K562 (cell line): ENCODE results near the gene MYO3B. TPM values are rescaled to one million over a fixed set of nuclear protein-coding genes. Genes with fewer than 3 reads are reported as not detected.
A peak's percentile ranks its signal among the peaks of the same experiment; 100 is the strongest.

Experiments used
- BCL6 ChIP-seq: fragments of 250-450 bp; sonication (Bioruptor Pico); IDR thresholded peaks from 2 replicates; pipeline ENCODE4 v1.4.0; 2020
- ERF ChIP-seq: fragments of 450-650 bp; formaldehyde crosslinking; IDR thresholded peaks from 2 replicates; pipeline ENCODE4 v1.4.0; 2020; ENCODE audit warnings: mild to moderate bottlenecking, mixed read lengths
- GATAD2B ChIP-seq: fragments of 450-650 bp; IDR thresholded peaks from 2 replicates; pipeline ENCODE4 v1.6.1; 2017; ENCODE audit warnings: mild to moderate bottlenecking, borderline replicate concordance
- HDAC3 ChIP-seq: fragments of 450-650 bp; IDR thresholded peaks from 2 replicates; pipeline ENCODE4 v1.6.1; 2018; ENCODE audit warnings: borderline replicate concordance, mild to moderate bottlenecking, moderate library complexity; ENCODE audit not compliant: partially characterized antibody
- HMBOX1 ChIP-seq: sonication (generic); IDR thresholded peaks from 2 replicates; pipeline ENCODE4 v1.6.1; 2016
- HSF4 ChIP-seq: fragments of 250-450 bp; sonication (Bioruptor Pico); IDR thresholded peaks from 2 replicates; pipeline ENCODE4 v2.1.2; 2022; ENCODE audit warnings: mild to moderate bottlenecking, moderate library complexity, borderline replicate concordance
- JUND ChIP-seq, 2 experiments: IDR thresholded peaks; 2 replicates in 1 of 2; 3 replicates in 1 of 2; pipeline ENCODE4 v1.6.1; 2011; ENCODE audit warnings: borderline replicate concordance in 2 of 2, low read depth in 2 of 2, low read length in 2 of 2, improper control_type of control experiment in 1 of 2, missing biosample characterization in 1 of 2, missing genetic modification characterization in 1 of 2, missing genetic modification reagents in 1 of 2
- MAFK ChIP-seq: IDR thresholded peaks from 2 replicates; pipeline ENCODE4 v1.6.1; 2011; ENCODE audit warnings: low read length, improper control_type of control experiment
- MLLT1 ChIP-seq, 2 experiments: fragments of 450-650 bp; IDR thresholded peaks; 2 replicates each; pipeline ENCODE4 v1.6.1; 2016
- PML ChIP-seq: IDR thresholded peaks from 2 replicates; pipeline ENCODE4 v1.6.1; 2012; ENCODE audit warnings: low read length, inconsistent platforms
- REST ChIP-seq, 2 experiments: fragments of 450-650 bp; formaldehyde crosslinking in 1 of 2; IDR thresholded peaks; 2 replicates each; pipeline versions ENCODE4 v1.4.0 to v1.6.1; 2014 to 2020; ENCODE audit warnings: mild to moderate bottlenecking in 2 of 2, borderline replicate concordance in 1 of 2, low read depth in 1 of 2
- RNF2 ChIP-seq: sonication (generic); IDR thresholded peaks from 2 replicates; pipeline ENCODE4 v1.6.1; 2016
- ZNF668 ChIP-seq: fragments of 250-450 bp; sonication (Bioruptor Pico); IDR thresholded peaks from 2 replicates; pipeline ENCODE4 v1.8.0; 2022; ENCODE audit warnings: mild to moderate bottlenecking, inconsistent platforms
- polyA plus RNA-seq, 8 experiments: library from polyadenylated mRNA; depleted of rRNA in 4 of 8; stranded (reverse) in 5 of 8; unstranded in 3 of 8; fragments of >200 nt; fragmentation: Nextera tagmentation in 2 of 8; fragmentation: Illumina TruSeq in 1 of 8; extraction: Ambion mirVana in 2 of 8; extraction: Trizol in 1 of 8; gene quantifications; 2 replicates each; pipeline versions ENCODE4 v1.2.1 to v1.2.3, GENCODE V29; 2011 to 2014; ENCODE audit warnings: inconsistent platforms in 1 of 8, missing spikeins in 1 of 8
- total RNA-seq, 7 experiments: library from RNA; depleted of rRNA in 6 of 7; stranded (reverse); fragments of >200 nt in 6 of 7; fragmentation: Illumina TruSeq in 2 of 7; extraction: Trizol in 2 of 7; gene quantifications; 2 replicates each; pipeline versions ENCODE4 v1.2.1 to v1.2.3, GENCODE V29; 2011 to 2021; ENCODE audit warnings: low replicate concordance in 1 of 7

The MYO3B gene
- total and polyA plus RNA-seq, 9 of the 15 experiments (the other 6 are each of a cell fraction or from before 2014, with no cell fraction given): 2.7 to 6.5 (median 3.6) TPM

- TF ChIP-seq REST (IDR thresholded peaks at IDR 0.05; ENCODE audit: borderline replicate concordance): no peak
- no peak for TF ChIP-seq REST (CRISPR knock-in tag; IDR thresholded peaks at IDR 0.05; ENCODE audit: low read depth)
- TF ChIP-seq RNF2: no peak
- no peak for TF ChIP-seq MAFK
- TF ChIP-seq GATAD2B: 0 out of 2 replicates have a peak, but pooled peaks have one; percentile 47
- TF ChIP-seq BCL6: no peak
- no peak for TF ChIP-seq ERF
- TF ChIP-seq JUND (IDR thresholded peaks at IDR 0.05; ENCODE audit: borderline replicate concordance, low read depth, low read length): peak; percentile 80
- peak; percentile 88; the same call in 2 of the 3 replicates for TF ChIP-seq JUND (tag; IDR thresholded peaks at IDR 0.05; ENCODE audit: borderline replicate concordance, low read depth, low read length)
- peak in 1 of 2 experiments; percentile 70; a peak in 3 of 4 replicates for TF ChIP-seq MLLT1 (IDR thresholded peaks at IDR 0.05)
- peak; percentile 39 for TF ChIP-seq HDAC3
- TF ChIP-seq HSF4 (CRISPR knock-in tag): no peak
- 0 out of 2 replicates have a peak, but pooled peaks have one; percentile 19 for TF ChIP-seq ZNF668 (CRISPR knock-in tag)
- TF ChIP-seq HMBOX1: peak; percentile 94
- 0 out of 2 replicates have a peak, but pooled peaks have one; percentile 46 for TF ChIP-seq PML
Observed at GRCh38 chr2:170139276-170139967, 38.5 kb upstream of the MYO3B start (continued).
